ENCODE data around the gene ITGAD.
A peak's percentile ranks its signal among the peaks of the same experiment; 100 is the strongest.

Gene ITGAD

DNA sequence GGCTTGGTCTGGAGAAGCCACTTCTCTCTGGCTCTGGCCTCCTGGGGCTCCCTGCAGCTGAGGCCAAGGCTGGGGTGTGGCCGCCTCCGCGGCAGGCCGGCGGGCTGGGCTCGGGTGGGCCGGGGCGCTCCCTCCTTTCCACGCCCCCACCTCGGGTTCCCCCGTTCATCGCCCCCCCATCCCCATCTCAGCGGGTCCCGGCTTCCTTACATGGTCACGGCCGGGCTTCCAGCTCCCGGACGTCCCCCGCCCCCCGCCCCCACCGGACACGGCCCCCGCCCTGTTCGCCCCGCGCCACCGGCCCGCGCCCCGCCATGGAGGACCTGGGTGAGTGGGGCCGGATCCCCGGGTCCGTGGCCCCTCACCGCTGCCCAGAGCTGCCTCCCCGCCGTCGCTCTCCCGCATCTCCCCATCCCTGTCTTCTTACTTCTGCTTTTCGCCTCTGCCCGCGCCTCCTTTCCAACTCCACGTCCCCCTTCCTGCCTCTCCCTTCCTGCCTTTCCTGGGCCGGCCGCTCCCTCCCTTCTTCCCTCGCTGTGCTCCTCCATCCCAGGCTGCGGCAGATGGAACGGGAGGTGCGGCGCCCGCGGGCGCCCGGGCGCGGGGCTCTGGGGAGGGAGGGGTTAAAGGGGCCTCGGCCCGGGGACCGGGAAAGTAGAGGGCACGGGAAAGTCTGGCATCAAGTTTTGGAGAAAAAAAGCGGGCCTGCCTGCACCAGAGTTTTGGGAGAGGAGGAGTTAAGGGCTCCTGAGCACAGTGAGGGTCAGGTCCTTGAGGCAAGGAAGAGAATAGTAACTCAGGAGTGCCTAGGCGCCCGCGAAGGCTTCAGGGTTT lies 79.0 kb downstream of the ITGAD start, which contains the start of gene TGFB1I1:
TSS of gene TGFB1I1 (plus strand) at position 278 of the 834 bp plus-strand sequence. CDS start at position 315, 37 bp downstream.
- peak; percentile 85 for DNase-seq (ENCODE audit: low read depth)
- TF ChIP-seq, protein P1, sequence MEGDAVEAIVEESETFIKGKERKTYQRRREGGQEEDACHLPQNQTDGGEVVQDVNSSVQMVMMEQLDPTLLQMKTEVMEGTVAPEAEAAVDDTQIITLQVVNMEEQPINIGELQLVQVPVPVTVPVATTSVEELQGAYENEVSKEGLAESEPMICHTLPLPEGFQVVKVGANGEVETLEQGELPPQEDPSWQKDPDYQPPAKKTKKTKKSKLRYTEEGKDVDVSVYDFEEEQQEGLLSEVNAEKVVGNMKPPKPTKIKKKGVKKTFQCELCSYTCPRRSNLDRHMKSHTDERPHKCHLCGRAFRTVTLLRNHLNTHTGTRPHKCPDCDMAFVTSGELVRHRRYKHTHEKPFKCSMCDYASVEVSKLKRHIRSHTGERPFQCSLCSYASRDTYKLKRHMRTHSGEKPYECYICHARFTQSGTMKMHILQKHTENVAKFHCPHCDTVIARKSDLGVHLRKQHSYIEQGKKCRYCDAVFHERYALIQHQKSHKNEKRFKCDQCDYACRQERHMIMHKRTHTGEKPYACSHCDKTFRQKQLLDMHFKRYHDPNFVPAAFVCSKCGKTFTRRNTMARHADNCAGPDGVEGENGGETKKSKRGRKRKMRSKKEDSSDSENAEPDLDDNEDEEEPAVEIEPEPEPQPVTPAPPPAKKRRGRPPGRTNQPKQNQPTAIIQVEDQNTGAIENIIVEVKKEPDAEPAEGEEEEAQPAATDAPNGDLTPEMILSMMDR (IDR thresholded peaks at IDR 0.05; ENCODE audit: low read length, missing control alignments), result no peak
- peak within 1 kb of the TSS; percentile 82 for H3K4me3 ChIP-seq (replicated peaks; ENCODE audit: low read depth, low read length)

DNA sequence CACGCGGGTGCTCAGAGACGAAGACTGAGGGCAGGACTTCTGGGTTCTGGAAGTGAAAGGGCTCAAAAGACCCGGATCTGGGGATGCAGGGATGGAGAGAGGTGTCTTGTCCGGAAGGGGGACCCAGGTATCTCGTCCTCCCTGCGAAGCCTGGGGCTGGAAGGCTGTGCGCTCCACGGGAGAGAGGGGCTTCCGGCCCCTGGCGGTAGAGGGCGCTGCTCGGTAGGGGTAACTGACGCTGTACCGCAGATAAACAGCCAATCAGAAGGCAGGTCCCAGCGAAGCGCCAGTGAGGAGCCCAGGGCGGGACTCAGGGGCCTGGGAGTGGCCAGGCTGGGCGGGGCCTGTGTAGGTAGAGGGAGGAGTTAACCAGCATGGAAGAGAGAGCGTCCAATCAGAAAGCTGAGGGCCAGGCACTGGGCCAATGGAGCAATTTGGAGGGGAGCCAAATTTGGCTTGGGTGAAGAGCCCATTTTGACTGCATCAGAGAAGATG lies 79.6 kb downstream of the ITGAD start:
- peak overlapping the region; percentile 82 for H3K4me3 ChIP-seq (replicated peaks; ENCODE audit: low read depth, low read length)
- DNase-seq (ENCODE audit: low read depth), result peak; percentile 96
- TF ChIP-seq, protein P1 (IDR thresholded peaks at IDR 0.05; ENCODE audit: low read length, missing control alignments), result peak; percentile 76

DNA sequence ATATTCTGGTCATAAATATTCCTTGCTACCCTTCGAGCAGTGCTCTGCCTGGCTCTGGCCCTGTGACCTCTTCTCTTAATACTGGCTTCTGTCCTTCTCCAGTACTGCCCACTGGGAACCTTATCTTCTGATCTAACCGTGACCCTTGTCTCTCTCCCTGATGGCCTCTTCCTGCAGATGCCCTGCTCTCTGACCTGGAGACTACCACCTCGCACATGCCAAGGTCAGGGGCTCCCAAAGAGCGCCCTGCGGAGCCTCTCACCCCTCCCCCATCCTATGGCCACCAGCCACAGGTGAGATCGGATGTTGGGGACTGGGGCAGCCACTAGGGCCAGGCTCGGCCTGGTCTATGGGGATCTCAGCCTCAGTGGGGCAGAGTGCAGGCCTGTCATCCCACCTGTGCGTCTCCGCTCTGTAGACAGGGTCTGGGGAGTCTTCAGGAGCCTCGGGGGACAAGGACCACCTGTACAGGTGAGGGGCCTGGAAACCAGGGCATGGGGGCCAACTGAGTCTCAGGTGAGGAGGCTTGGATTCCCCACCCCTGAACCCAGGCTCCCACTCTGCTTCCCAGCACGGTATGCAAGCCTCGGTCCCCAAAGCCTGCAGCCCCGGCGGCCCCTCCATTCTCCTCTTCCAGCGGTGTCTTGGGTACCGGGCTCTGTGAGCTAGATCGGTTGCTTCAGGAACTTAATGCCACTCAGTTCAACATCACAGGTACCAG lies 80.3 kb downstream of the ITGAD start:
- H3K4me3 ChIP-seq (replicated peaks; ENCODE audit: low read depth, low read length), result no peak overlapping the region
- TF ChIP-seq, protein P1 (IDR thresholded peaks at IDR 0.05; ENCODE audit: low read length, missing control alignments), result no peak
- DNase-seq (ENCODE audit: low read depth), result no peak

DNA sequence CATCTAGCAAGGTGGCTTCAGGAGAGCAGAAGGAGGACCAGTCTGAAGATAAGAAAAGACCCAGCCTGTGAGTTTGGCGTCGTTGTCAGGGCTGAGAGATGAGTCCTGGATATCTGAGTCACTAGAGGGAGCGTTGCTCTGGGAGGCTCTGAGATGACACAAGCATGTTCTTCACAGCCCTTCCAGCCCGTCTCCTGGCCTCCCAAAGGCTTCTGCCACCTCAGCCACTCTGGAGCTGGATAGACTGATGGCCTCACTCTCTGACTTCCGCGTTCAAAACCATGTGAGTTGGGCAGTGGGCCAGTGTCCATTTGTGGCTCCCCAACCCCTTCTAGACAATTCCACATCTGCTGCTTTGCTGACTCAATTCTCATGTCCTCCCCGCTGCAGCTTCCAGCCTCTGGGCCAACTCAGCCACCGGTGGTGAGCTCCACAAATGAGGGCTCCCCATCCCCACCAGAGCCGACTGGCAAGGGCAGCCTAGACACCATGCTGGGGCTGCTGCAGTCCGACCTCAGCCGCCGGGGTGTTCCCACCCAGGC lies 81.1 kb downstream of the ITGAD start:
- H3K4me3 ChIP-seq (replicated peaks; ENCODE audit: low read depth, low read length), result no peak overlapping the region
- TF ChIP-seq, protein P1 (IDR thresholded peaks at IDR 0.05; ENCODE audit: low read length, missing control alignments), result no peak
- peak; percentile 59 for DNase-seq (ENCODE audit: low read depth)

DNA sequence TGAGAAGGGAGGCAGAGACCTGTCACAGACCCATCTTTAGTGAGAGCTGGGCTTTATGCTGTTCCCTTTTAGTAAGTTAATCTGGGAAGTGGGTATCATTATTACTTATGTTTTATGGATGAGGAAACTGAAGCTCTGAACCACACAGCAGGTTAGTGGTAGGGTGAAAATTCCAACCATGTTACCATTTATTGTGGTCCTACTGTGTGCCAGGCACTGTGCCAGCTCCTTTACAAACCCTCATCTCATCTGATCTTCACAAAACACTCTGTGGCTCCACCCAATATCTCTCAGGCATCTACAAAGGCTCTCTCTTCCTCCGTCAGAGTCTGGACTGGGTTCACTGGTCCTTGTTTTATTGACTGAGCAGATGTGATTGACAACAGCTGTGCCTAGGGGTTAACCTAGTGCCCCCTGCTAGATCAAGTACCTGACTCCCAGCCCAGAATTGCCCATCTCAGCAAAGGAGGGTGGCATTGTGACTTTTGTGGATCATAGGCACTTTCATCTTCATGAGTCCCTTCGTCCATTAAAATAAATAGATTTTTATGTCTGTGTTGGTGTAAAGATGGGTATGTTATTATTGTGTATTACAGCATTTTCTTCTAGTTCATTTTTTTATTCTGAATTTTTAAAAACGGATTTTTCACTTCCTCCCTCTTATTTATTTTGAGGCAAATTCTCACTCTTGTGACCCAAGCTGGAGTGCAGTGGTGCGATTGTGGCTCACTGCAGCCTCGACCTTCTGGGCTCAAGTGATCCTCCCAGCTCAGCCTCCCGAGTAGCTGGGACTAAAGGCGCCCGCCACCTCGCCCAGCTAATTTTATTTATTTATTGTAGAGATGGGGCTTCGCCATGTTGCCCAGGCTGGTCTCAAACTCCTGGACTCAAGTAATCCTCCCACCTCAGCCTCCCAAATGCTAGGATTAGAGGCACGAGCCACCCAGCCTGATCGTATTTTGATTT lies 81.9 kb downstream of the ITGAD start:
- H3K4me3 ChIP-seq (replicated peaks; ENCODE audit: low read depth, low read length), result no peak overlapping the region
- TF ChIP-seq, protein P1 (IDR thresholded peaks at IDR 0.05; ENCODE audit: low read length, missing control alignments), result no peak
- no peak for DNase-seq (ENCODE audit: low read depth)

DNA sequence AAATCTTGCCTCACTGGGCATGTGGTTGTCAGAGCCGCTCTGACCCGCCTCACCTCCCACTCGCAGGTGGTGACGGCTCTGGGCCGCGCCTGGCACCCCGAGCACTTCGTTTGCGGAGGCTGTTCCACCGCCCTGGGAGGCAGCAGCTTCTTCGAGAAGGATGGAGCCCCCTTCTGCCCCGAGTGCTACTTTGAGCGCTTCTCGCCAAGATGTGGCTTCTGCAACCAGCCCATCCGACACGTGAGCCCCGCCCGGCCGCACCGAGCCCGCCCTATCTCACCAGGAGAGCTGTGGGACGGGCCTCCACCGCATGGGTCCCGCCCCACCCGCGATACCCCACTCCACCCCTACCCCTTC lies 82.8 kb downstream of the ITGAD start:
- no peak for DNase-seq (ENCODE audit: low read depth)
- TF ChIP-seq, protein P1 (IDR thresholded peaks at IDR 0.05; ENCODE audit: low read length, missing control alignments), result no peak
- H3K4me3 ChIP-seq (replicated peaks; ENCODE audit: low read depth, low read length), result no peak overlapping the region

Measured in fibroblast of pulmonary artery (primary cell).